IPS-18c (cell line): ENCODE measurements around the gene ERGIC3.
A peak's percentile ranks its signal among the peaks of the same experiment; 100 is the strongest.
"Not testable (repeated sequence)": the region's sequence is repeated elsewhere in the genome, so short reads cannot be mapped to it uniquely, and the experiment has no call there.

Experiments used
- H3K4me3 ChIP-seq: 2 replicates; pipeline ENCODE4 v1.7.0; 2013; ENCODE audit warnings: low read depth, mild to moderate bottlenecking, low read length, moderate library complexity; ENCODE audit not compliant: insufficient read depth
- H3K9me3 ChIP-seq: one replicate; pipeline ENCODE4 v1.6.1; 2013; ENCODE audit warnings: mild to moderate bottlenecking, low read length, moderate library complexity; ENCODE audit not compliant: control insufficient read depth, insufficient read depth

Gene ERGIC3

GRCh38 chr20:35515341-35515740 is 26.5 kb upstream of the ERGIC3 start:
- Histone ChIP-seq H3K9me3 (no peaks in the 10 kb centered on the region), H3K4me3 (no peak overlapping the region)

GRCh38 chr20:35515949-35516645 is 25.8 kb upstream of the ERGIC3 start:
- Histone ChIP-seq H3K9me3 (no peaks in the 10 kb centered on the region), H3K4me3 (no peak overlapping the region)

- Histone ChIP-seq H3K9me3 (no peaks in the 10 kb centered on the region), H3K4me3 (no peak overlapping the region)
Observed at GRCh38 chr20:35517125-35517524, 24.8 kb upstream of the ERGIC3 start.

GRCh38 chr20:35517767-35518166 is 24.1 kb upstream of the ERGIC3 start:
- not testable (repeated sequence) for H3K9me3 ChIP-seq, H3K4me3 ChIP-seq

GRCh38 chr20:35518955-35519354 is 22.9 kb upstream of the ERGIC3 start:
- no peak overlapping the region for H3K4me3 ChIP-seq
- no peaks in the 10 kb centered on the region for H3K9me3 ChIP-seq

GRCh38 chr20:35523298-35523888 is 18.5 kb upstream of the ERGIC3 start:
- Histone ChIP-seq H3K9me3 (peaks cover 2% of the 10 kb centered on the region), H3K4me3 (no peak overlapping the region)

- Histone ChIP-seq H3K4me3 (no peak overlapping the region), H3K9me3 (peaks cover 2% of the 10 kb centered on the region)
Observed at GRCh38 chr20:35525639-35526038, 16.2 kb upstream of the ERGIC3 start.

GRCh38 chr20:35527122-35527769 is 14.6 kb upstream of the ERGIC3 start:
- peaks cover 2% of the 10 kb centered on the region for H3K9me3 ChIP-seq
- H3K4me3 ChIP-seq: no peak overlapping the region

- H3K4me3 ChIP-seq: no peak within 1 kb of the TSS
Observed at GRCh38 chr20:35529552-35529951, 12.3 kb upstream of the ERGIC3 start, which contains the start of gene C20orf173. TSS of gene C20orf173 (minus strand) at chr20:35529652. CDS start at chr20:35529373, 279 bp downstream.

GRCh38 chr20:35539756-35540212 is 2.1 kb upstream of the ERGIC3 start:
- Histone ChIP-seq H3K4me3 (peak overlapping the region; percentile 41; the same call in 1 of the 2 replicates), H3K9me3 (no peaks in the 10 kb centered on the region)

More at GRCh38 chr20:35529552-35529951, 12.3 kb upstream of the ERGIC3 start, which contains the start of gene C20orf173:
- H3K9me3 ChIP-seq: peaks cover 2% of the 10 kb centered on the region

GRCh38 chr20:35541118-35541782 is 628 bp upstream of the ERGIC3 start:
- Histone ChIP-seq H3K4me3 (peak overlapping the region; percentile 94; the same call in 1 of the 2 replicates), H3K9me3 (no peaks in the 10 kb centered on the region)

GRCh38 chr20:35542990-35543389 is 1.1 kb downstream of the ERGIC3 start:
- H3K9me3 ChIP-seq: no peaks in the 10 kb centered on the region
- H3K4me3 ChIP-seq: 0 out of 2 replicates have a peak overlapping the region, but pooled peaks have one; percentile 94

GRCh38 chr20:35544436-35544835 is 2.6 kb downstream of the ERGIC3 start:
- Histone ChIP-seq H3K9me3 (no peaks in the 10 kb centered on the region), H3K4me3 (no peak overlapping the region)

GRCh38 chr20:35544941-35545340 is 3.1 kb downstream of the ERGIC3 start:
- H3K4me3 ChIP-seq, H3K9me3 ChIP-seq: not testable (repeated sequence)

- Histone ChIP-seq H3K9me3 (no peaks in the 10 kb centered on the region), H3K4me3 (no peak overlapping the region)
Observed at GRCh38 chr20:35546127-35546526, 4.2 kb downstream of the ERGIC3 start.

- no peak overlapping the region for H3K4me3 ChIP-seq
- no peaks in the 10 kb centered on the region for H3K9me3 ChIP-seq
Observed at GRCh38 chr20:35547329-35547728, 5.5 kb downstream of the ERGIC3 start.

GRCh38 chr20:35551503-35551902 is 9.6 kb downstream of the ERGIC3 start:
- no peaks in the 10 kb centered on the region for H3K9me3 ChIP-seq
- no peak overlapping the region for H3K4me3 ChIP-seq
